ENCODE data around the gene BMF. TPM values are rescaled to one million over a fixed set of nuclear protein-coding genes. Genes with fewer than 3 reads are reported as not detected.

BMF gene
- total RNA-seq, 6 donors from 2014 or later, result 9.9 to 118 (median 26.2) TPM

DNA sequence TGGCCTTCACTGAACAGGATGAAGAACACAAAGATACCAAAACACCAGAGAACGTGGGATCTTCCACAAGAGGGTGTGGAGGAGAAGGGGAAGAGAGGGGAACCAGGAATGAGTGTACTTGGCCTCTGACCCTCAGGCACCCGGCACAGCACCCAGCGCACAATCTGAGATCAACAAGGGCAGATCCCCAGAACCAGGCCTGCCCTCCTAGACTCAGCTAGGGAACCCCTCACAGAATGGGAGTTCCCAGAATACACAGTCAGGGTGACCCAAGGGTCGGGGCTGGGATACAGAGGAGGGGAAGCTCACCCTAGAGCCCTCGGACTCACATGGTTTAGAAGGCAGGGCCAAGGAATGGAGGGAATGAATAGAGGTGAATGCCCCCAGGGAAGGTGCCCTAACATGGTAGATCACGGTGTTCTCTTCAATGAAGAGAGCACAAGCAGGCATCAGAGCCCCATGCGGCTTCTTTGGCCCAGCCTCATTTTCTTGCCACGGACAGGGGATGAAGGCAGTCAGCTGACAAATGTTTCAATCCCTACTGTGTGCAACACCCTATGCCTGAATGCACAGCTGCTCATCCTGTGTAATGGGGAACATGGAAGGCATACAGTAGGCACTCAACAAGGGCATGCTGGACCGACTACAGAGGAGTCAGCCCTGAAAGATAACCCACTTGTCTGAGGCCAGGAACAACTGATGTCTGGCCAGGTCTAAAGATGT, 13.1 kb downstream of the BMF start:
- Histone ChIP-seq H3K27ac (peak overlapping the region in 3 of 4 donors; percentile 57 to 74 (median 62)), H3K27me3 (no peaks in the 10 kb centered on the region), H3K4me3 (no peak overlapping the region), H3K4me1 (peaks cover 77 to 83% (median 78%) of the 10 kb centered on the region in 4 donors), H3K9me3 (no peaks in the 10 kb centered on the region), H3K36me3 (peaks cover 0 to 6% (median 3%) of the 10 kb centered on the region in 4 donors)
- no peak for ATAC-seq (ENCODE audit: low FRiP score in 2 of 2)
- TF ChIP-seq, protein P1, sequence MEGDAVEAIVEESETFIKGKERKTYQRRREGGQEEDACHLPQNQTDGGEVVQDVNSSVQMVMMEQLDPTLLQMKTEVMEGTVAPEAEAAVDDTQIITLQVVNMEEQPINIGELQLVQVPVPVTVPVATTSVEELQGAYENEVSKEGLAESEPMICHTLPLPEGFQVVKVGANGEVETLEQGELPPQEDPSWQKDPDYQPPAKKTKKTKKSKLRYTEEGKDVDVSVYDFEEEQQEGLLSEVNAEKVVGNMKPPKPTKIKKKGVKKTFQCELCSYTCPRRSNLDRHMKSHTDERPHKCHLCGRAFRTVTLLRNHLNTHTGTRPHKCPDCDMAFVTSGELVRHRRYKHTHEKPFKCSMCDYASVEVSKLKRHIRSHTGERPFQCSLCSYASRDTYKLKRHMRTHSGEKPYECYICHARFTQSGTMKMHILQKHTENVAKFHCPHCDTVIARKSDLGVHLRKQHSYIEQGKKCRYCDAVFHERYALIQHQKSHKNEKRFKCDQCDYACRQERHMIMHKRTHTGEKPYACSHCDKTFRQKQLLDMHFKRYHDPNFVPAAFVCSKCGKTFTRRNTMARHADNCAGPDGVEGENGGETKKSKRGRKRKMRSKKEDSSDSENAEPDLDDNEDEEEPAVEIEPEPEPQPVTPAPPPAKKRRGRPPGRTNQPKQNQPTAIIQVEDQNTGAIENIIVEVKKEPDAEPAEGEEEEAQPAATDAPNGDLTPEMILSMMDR (IDR thresholded peaks at IDR 0.05), result no peak
- TF ChIP-seq POLR2AphosphoS5 (IDR thresholded peaks at IDR 0.05), result no peak
- TF ChIP-seq EP300 (IDR thresholded peaks at IDR 0.05), result no peak
- TF ChIP-seq POLR2A (IDR thresholded peaks at IDR 0.05), result no peak
- no peak for DNase-seq
- WGBS, 2 donors, result 70 to 77% methylated on average over 7 to 8 of the region's 9 CpGs

DNA sequence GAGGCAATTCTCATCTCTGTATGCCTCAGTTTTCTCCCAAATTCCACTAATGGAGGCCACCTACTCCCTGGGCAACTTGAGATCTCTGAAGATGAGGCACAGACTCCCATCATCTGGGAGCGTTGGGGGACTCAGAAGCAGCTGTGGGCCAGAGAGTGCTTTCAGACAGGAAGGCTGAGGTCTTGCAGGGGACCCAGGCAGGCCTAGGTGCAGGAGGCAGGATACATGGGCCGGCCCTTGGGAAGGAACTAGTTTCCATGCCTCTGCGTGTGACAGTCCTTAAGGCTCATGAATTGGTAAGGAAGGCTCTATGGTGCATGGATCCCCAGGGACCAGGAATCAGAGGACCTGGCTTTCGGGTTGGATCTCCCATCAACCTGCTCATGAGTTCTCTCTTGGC, 14.5 kb downstream of the BMF start:
- no peak overlapping the region for H3K4me3 ChIP-seq
- no peaks in the 10 kb centered on the region for H3K27me3 ChIP-seq
- peak overlapping the region in 3 of 4 donors; percentile 78 to 81 (median 81) for H3K27ac ChIP-seq
- no peak for DNase-seq
- H3K9me3 ChIP-seq, result no peaks in the 10 kb centered on the region
- 96 to 100% methylated on average over 2 to 4 of the region's 4 CpGs for WGBS, 2 donors
- peaks cover 0 to 14% (median 4%) of the 10 kb centered on the region in 4 donors for H3K36me3 ChIP-seq
- peaks cover 64 to 71% (median 65%) of the 10 kb centered on the region in 4 donors for H3K4me1 ChIP-seq
- no peak for TF ChIP-seq POLR2AphosphoS5 (IDR thresholded peaks at IDR 0.05)
- TF ChIP-seq, protein P1 (IDR thresholded peaks at IDR 0.05), result no peak
- no peak for TF ChIP-seq POLR2A (IDR thresholded peaks at IDR 0.05)
- TF ChIP-seq EP300 (IDR thresholded peaks at IDR 0.05), result no peak
- no peak for ATAC-seq (ENCODE audit: low FRiP score in 2 of 2)

DNA sequence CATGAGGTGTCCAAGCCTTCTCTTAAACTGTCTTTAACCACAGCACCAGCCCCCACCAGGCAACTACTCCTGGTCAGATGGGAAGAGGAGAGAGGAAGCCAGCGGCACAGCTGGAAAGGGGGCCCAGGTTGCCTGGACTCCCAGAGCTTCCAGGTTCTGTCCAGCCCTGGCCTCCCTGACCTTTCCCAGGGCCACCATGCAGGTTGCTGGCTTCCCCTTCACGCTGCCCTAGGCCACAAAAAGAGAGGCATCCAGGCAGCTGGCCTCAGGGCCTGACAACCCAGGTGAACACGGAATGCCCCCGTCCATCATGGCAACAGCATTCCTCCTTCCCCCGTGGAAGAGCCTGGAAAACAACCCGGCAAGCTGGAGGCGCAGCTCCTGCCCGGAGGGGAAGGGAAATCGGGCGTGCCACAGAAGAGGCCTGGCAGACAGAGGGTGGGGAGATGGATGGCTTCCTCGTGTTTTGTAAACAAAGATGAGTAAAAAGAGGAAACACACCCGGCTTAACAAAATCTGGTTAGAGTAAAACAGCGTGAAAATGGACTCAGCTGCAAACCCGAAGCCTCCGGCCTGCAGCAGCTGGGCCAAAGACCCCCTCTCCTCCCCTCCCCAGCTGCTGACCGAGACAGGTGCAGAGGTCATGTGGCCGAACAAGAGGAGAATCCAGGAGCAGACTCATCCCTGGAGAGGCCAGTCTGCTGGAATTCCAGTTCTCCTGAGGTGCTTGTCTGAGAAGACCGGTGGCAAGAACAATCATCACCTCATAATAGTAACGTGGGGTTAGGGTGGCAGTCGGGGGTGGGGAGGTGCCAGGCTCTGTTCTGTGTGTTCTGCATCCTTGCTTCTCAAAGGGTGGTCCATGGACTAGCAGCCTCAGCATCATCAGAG, 15.5 kb downstream of the BMF start:
- Histone ChIP-seq H3K27me3 (no peaks in the 10 kb centered on the region), H3K36me3 (peaks cover 0 to 14% (median 4%) of the 10 kb centered on the region in 4 donors), H3K4me3 (no peak overlapping the region), H3K4me1 (peaks cover 62 to 68% (median 64%) of the 10 kb centered on the region in 4 donors), H3K9me3 (no peaks in the 10 kb centered on the region), H3K27ac (peak overlapping the region; percentile 68 to 81 (median 80))
- 32 to 35% methylated on average over 16 to 20 of the region's 20 CpGs for WGBS, 2 donors
- DNase-seq (no peak), ATAC-seq (ENCODE audit: low FRiP score in 2 of 2) (peak in 1 of 2 donors; percentile 38)
- no peak for TF ChIP-seq POLR2A (IDR thresholded peaks at IDR 0.05)
- TF ChIP-seq, protein P1 (IDR thresholded peaks at IDR 0.05), result no peak
- no peak for TF ChIP-seq EP300 (IDR thresholded peaks at IDR 0.05)
- TF ChIP-seq POLR2AphosphoS5 (IDR thresholded peaks at IDR 0.05), result peak in 1 of 2 donors; percentile 47

DNA sequence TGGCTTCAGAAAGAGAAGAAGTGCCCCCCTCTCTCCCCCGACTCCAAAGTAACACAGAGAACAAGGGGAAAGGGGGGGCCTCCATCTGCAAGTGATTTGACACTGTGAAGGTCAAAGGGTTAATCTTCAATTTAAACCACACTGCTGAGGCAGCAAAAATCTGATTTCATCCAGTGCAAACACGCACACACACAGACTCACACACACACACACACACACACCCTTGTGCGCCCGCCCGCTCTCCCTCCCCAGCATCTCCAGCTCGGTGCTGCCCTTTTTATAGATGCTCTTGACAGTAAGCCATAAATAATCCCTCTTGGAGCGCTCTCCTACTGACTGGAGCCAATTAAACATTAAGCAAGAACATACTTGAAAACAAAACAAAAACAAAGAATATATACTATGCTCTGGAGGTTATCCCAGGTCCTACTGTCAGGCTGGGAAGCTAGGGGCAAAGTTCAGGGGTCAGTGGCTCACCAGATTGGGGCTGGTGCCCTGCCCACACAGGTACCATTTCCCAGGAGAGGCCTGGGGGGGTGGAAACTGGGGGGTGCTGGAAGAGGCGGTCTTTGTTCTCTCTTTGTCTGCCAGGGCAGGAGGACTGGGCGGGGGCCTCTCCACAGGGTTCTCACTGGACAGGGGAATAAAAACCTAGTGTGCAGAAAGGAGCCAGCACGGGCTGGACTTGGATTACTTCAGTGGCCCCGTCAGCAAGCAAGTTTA, 16.3 kb downstream of the BMF start:
- H3K36me3 ChIP-seq, result peaks cover 0 to 14% (median 4%) of the 10 kb centered on the region in 4 donors
- TF ChIP-seq POLR2AphosphoS5 (IDR thresholded peaks at IDR 0.05) (peak in 1 of 2 donors; percentile 30), POLR2A (IDR thresholded peaks at IDR 0.05) (no peak), EP300 (IDR thresholded peaks at IDR 0.05) (no peak)
- TF ChIP-seq, protein P1 (IDR thresholded peaks at IDR 0.05), result no peak
- H3K4me3 ChIP-seq, result no peak overlapping the region
- peaks cover 55 to 61% (median 58%) of the 10 kb centered on the region in 4 donors for H3K4me1 ChIP-seq
- H3K27ac ChIP-seq, result peak overlapping the region; percentile 68 to 81 (median 80)
- no peaks in the 10 kb centered on the region for H3K27me3 ChIP-seq
- ATAC-seq (ENCODE audit: low FRiP score in 2 of 2), result peak; percentile 73 to 79
- WGBS, 2 donors, result 19 to 30% methylated on average over 11 of the region's 11 CpGs
- peak; percentile 66 to 83 for DNase-seq
- H3K9me3 ChIP-seq, result no peaks in the 10 kb centered on the region

All from upper lobe of left lung (tissue), 6 donors.